Activated CD8-positive, alpha-beta T cell treated with anti-CD3 and anti-CD28 coated beads, Interleukin-2, amount 10 ng/mL, durations not matched to agents 7 days and 5 days (primary cell): ENCODE data around the gene SAP30BP. TPM values are rescaled to one million over a fixed set of nuclear protein-coding genes. Genes with fewer than 3 reads are reported as not detected.
A peak's percentile ranks its signal among the peaks of the same experiment; 100 is the strongest.

ENCODE experiments used
- ATAC-seq: fragments of 150-1000 bp; cut with Tn5 transposase; one replicate; pipeline ENCODE4 v1.10.0; 2021; ENCODE audit warnings: moderate library complexity
- CTCF ChIA-PET: fragments of 350-600 bp; sonication (Branson Sonifier 250); formaldehyde crosslinking; loops from one replicate; lab custom pipeline; 2021; ENCODE audit warnings: antibody characterized with exemption; lab: Charles Lee
- POLR2A ChIA-PET: fragments of 350-600 bp; sonication (Branson Sonifier 250); formaldehyde crosslinking; loops from one replicate; lab custom pipeline; 2021; ENCODE audit warnings: antibody characterized with exemption; lab: Charles Lee
- DNase-seq: peaks from one replicate; pipeline ENCODE4 v3.0.0-alpha.2; 2020
- H3K27ac Mint-ChIP-seq: one replicate; pipeline ENCODE4 v1.8.0; 2021; ENCODE audit warnings: mild to moderate bottlenecking, mixed read lengths
- H3K27me3 Mint-ChIP-seq: one replicate; pipeline ENCODE4 v1.8.0; 2021; ENCODE audit warnings: low read depth, mixed read lengths
- H3K36me3 Mint-ChIP-seq: one replicate; pipeline ENCODE4 v1.8.0; 2021; ENCODE audit warnings: low read depth, mixed read lengths
- H3K4me1 Mint-ChIP-seq: one replicate; pipeline ENCODE4 v1.8.0; 2021; ENCODE audit warnings: low read depth, mixed read lengths
- H3K4me3 Mint-ChIP-seq: one replicate; pipeline ENCODE4 v1.8.0; 2021; ENCODE audit warnings: mild to moderate bottlenecking, mixed read lengths
- H3K9me3 Mint-ChIP-seq: one replicate; pipeline ENCODE4 v1.8.0; 2022; ENCODE audit warnings: mixed read lengths; ENCODE audit not compliant: insufficient read depth
- total RNA-seq, 2 experiments: library from RNA; stranded (reverse); gene quantifications; one replicate each; pipeline ENCODE4 v1.2.3, GENCODE V29; 2021

SAP30BP gene
- total RNA-seq, 2 experiments from 2014 or later: 88.7 to 93.7 TPM

GRCh38 chr17:75720656-75721462, 53.7 kb downstream of the SAP30BP start, which contains the start of gene ITGB4:
TSS of gene ITGB4 (plus strand) at chr17:75721459. CDS start at chr17:75724704, 3,245 bp downstream.
- ATAC-seq (peak; percentile 92), DNase-seq (peak; percentile 75)
- peak within 1 kb of the TSS; percentile 20 for H3K27ac Mint-ChIP-seq
- ChIA-PET POLR2A (interaction anchor here (1.9 kb wide), 1 partner anchor 53 kb away, joined by 4 read pairs; the partner anchor contains the start of genes RECQL5 and SAP30BP), CTCF (interaction anchor here (1.2 to 3.0 kb wide), 11 partner anchors 9 to 83 kb away, joined by 3 to 16 read pairs (median 4); partner anchors contain the start of genes RECQL5 and SAP30BP)
- no peaks in the 10 kb centered on the region for H3K9me3 Mint-ChIP-seq
- H3K36me3 Mint-ChIP-seq: no peaks in the 10 kb centered on the region
- peaks cover 17% of the 10 kb centered on the region for H3K27me3 Mint-ChIP-seq
- H3K4me1 Mint-ChIP-seq: peaks cover 6% of the 10 kb centered on the region
- H3K4me3 Mint-ChIP-seq: peak within 1 kb of the TSS; percentile 71

GRCh38 chr17:75721463-75722011, 54.4 kb downstream of the SAP30BP start:
- ATAC-seq (no peak), DNase-seq (no peak)
- H3K36me3 Mint-ChIP-seq: no peaks in the 10 kb centered on the region
- H3K9me3 Mint-ChIP-seq: no peaks in the 10 kb centered on the region
- no peak overlapping the region for H3K27ac Mint-ChIP-seq
- H3K4me3 Mint-ChIP-seq: peak overlapping the region; percentile 5
- peaks cover 17% of the 10 kb centered on the region for H3K27me3 Mint-ChIP-seq
- ChIA-PET CTCF (interaction anchor here (1.3 to 3.0 kb wide), 9 partner anchors 9 to 83 kb away, joined by 3 to 16 read pairs (median 6); partner anchors contain the start of genes RECQL5 and SAP30BP), POLR2A (interaction anchor here (1.9 kb wide), 1 partner anchor 54 kb away, joined by 4 read pairs; the partner anchor contains the start of genes RECQL5 and SAP30BP)
- H3K4me1 Mint-ChIP-seq: peaks cover 6% of the 10 kb centered on the region

- Mint-ChIP-seq H3K9me3 (no peaks in the 10 kb centered on the region), H3K4me3 (peak overlapping the region; percentile 5), H3K36me3 (no peaks in the 10 kb centered on the region), H3K4me1 (peaks cover 6% of the 10 kb centered on the region), H3K27ac (no peak overlapping the region), H3K27me3 (peaks cover 17% of the 10 kb centered on the region)
- POLR2A ChIA-PET: no interaction called here
- ATAC-seq (no peak), DNase-seq (no peak)
- CTCF ChIA-PET: interaction anchor here (1.3 to 2.2 kb wide), 4 partner anchors 8 to 84 kb away, joined by 3 to 14 read pairs (median 8); no protein-coding TSS in a partner anchor
These were observed 54.9 kb downstream of the SAP30BP start for GRCh38 chr17:75722076-75722475.

- ATAC-seq: no peak
- ChIA-PET POLR2A (no interaction called here), CTCF (interaction anchor here (2.0 kb wide), 1 partner anchor 52 kb away, joined by 9 read pairs; no protein-coding TSS in a partner anchor)
- no peak overlapping the region for H3K27ac Mint-ChIP-seq
- peaks cover 6% of the 10 kb centered on the region for H3K4me1 Mint-ChIP-seq
- no peaks in the 10 kb centered on the region for H3K9me3 Mint-ChIP-seq
- H3K4me3 Mint-ChIP-seq: no peak overlapping the region
- peaks cover 17% of the 10 kb centered on the region for H3K27me3 Mint-ChIP-seq
- H3K36me3 Mint-ChIP-seq: no peaks in the 10 kb centered on the region
- DNase-seq: no peak
These were observed 55.5 kb downstream of the SAP30BP start for GRCh38 chr17:75722542-75723095.

- Mint-ChIP-seq H3K27me3 (peaks cover 17% of the 10 kb centered on the region), H3K4me1 (peaks cover 6% of the 10 kb centered on the region), H3K27ac (no peak overlapping the region), H3K36me3 (no peaks in the 10 kb centered on the region), H3K4me3 (no peak overlapping the region), H3K9me3 (no peaks in the 10 kb centered on the region)
- ChIA-PET CTCF (no interaction called here), POLR2A (no interaction called here)
- no peak for DNase-seq
- ATAC-seq: no peak
These were observed 56.2 kb downstream of the SAP30BP start for GRCh38 chr17:75723171-75723930.

GRCh38 chr17:75724016-75725003, 57.2 kb downstream of the SAP30BP start:
- DNase-seq: no peak
- ChIA-PET POLR2A (interaction anchor here (0.9 kb wide), 1 partner anchor 52 kb away, joined by 3 read pairs; no protein-coding TSS in a partner anchor), CTCF (interaction anchor here (1.7 kb wide), 1 partner anchor 91 kb away, joined by 6 read pairs; the partner anchor contains the start of gene SMIM5)
- H3K36me3 Mint-ChIP-seq: no peaks in the 10 kb centered on the region
- H3K27ac Mint-ChIP-seq: no peak overlapping the region
- H3K4me3 Mint-ChIP-seq: no peak overlapping the region
- no peaks in the 10 kb centered on the region for H3K9me3 Mint-ChIP-seq
- peaks cover 11% of the 10 kb centered on the region for H3K27me3 Mint-ChIP-seq
- ATAC-seq: no peak
- peaks cover 6% of the 10 kb centered on the region for H3K4me1 Mint-ChIP-seq

- no peak for DNase-seq
- no peak for ATAC-seq
- no peaks in the 10 kb centered on the region for H3K36me3 Mint-ChIP-seq
- H3K27me3 Mint-ChIP-seq: peaks cover 2% of the 10 kb centered on the region
- no peak overlapping the region for H3K4me3 Mint-ChIP-seq
- CTCF ChIA-PET: interaction anchor here (1.7 to 3.2 kb wide), 4 partner anchors 22 to 93 kb away, joined by 5 to 14 read pairs (median 7); partner anchors contain the start of gene SMIM5
- H3K27ac Mint-ChIP-seq: no peak overlapping the region
- no peaks in the 10 kb centered on the region for H3K9me3 Mint-ChIP-seq
- peaks cover 3% of the 10 kb centered on the region for H3K4me1 Mint-ChIP-seq
- POLR2A ChIA-PET: no interaction called here
These were observed 58.4 kb downstream of the SAP30BP start for GRCh38 chr17:75725504-75725903.

- DNase-seq (no peak), ATAC-seq (no peak)
- POLR2A ChIA-PET: interaction anchor here (0.9 kb wide), 1 partner anchor 10 kb away, joined by 3 read pairs; no protein-coding TSS in a partner anchor
- Mint-ChIP-seq H3K4me3 (no peak overlapping the region), H3K36me3 (no peaks in the 10 kb centered on the region), H3K27me3 (no peaks in the 10 kb centered on the region), H3K9me3 (no peaks in the 10 kb centered on the region), H3K27ac (no peak overlapping the region), H3K4me1 (no peaks in the 10 kb centered on the region)
- CTCF ChIA-PET: interaction anchor here (1.0 to 3.2 kb wide), 3 partner anchors 20 to 26 kb away, joined by 4 to 14 read pairs (median 5); no protein-coding TSS in a partner anchor
These were observed 60.3 kb downstream of the SAP30BP start for GRCh38 chr17:75727391-75727790.

GRCh38 chr17:75729351-75729750, 62.2 kb downstream of the SAP30BP start:
- ChIA-PET CTCF (interaction anchor here (0.9 to 1.8 kb wide), 4 partner anchors 8 to 96 kb away, joined by 3 to 6 read pairs (median 4); partner anchors contain the start of genes ITGB4 and SMIM5), POLR2A (no interaction called here)
- Mint-ChIP-seq H3K27me3 (no peaks in the 10 kb centered on the region), H3K4me1 (no peaks in the 10 kb centered on the region), H3K4me3 (no peak overlapping the region), H3K27ac (no peak overlapping the region), H3K9me3 (no peaks in the 10 kb centered on the region), H3K36me3 (no peaks in the 10 kb centered on the region)
- ATAC-seq (no peak), DNase-seq (no peak)

GRCh38 chr17:75730065-75730464, 62.9 kb downstream of the SAP30BP start:
- H3K36me3 Mint-ChIP-seq: no peaks in the 10 kb centered on the region
- no peak for DNase-seq
- ATAC-seq: no peak
- H3K27me3 Mint-ChIP-seq: no peaks in the 10 kb centered on the region
- peaks cover 2% of the 10 kb centered on the region for H3K4me1 Mint-ChIP-seq
- ChIA-PET POLR2A (no interaction called here), CTCF (interaction anchor here (1.4 to 1.8 kb wide), 4 partner anchors 9 to 97 kb away, joined by 3 to 6 read pairs (median 4); partner anchors contain the start of genes ITGB4 and SMIM5)
- H3K27ac Mint-ChIP-seq: no peak overlapping the region
- H3K9me3 Mint-ChIP-seq: no peaks in the 10 kb centered on the region
- H3K4me3 Mint-ChIP-seq: no peak overlapping the region
